Heart right ventricle (tissue), 16 donors: ENCODE measurements around the gene COL26A1. TPM values are rescaled to one million over a fixed set of nuclear protein-coding genes. Genes with fewer than 3 reads are reported as not detected.

Source experiments
- ATAC-seq, 8 donors: fragments of 200-7000 bp; cut with Tn5 transposase; one replicate each; pipeline ENCODE4 v1.9.1; 2020; ENCODE audit warnings: mild to moderate bottlenecking in 8 of 8, moderate library complexity in 8 of 8, moderate number of reproducible peaks in 1 of 8
- DNase-seq, 2 donors: peaks; one replicate each; pipeline ENCODE4 v3.0.0-alpha.2; 2020
- H3K27ac ChIP-seq, 10 donors: fragments of 200-600 bp; sonication (generic) in 2 of 10; one replicate each; pipeline versions ENCODE4 v1.5.0 to v1.8.0; 2020 to 2022; ENCODE audit warnings: mild to moderate bottlenecking in 3 of 10
- H3K27me3 ChIP-seq, 7 donors: fragments of 200-600 bp; one replicate each; pipeline ENCODE4 v1.8.0; 2021 to 2022; ENCODE audit warnings: mild to moderate bottlenecking in 2 of 7
- H3K36me3 ChIP-seq, 9 donors: fragments of 200-600 bp; sonication (generic) in 1 of 9; one replicate each; pipeline versions ENCODE4 v1.5.0 to v1.8.0; 2020 to 2022; ENCODE audit warnings: mild to moderate bottlenecking in 2 of 9
- H3K4me1 ChIP-seq, 9 donors: fragments of 200-600 bp; sonication (generic) in 1 of 9; one replicate each; pipeline versions ENCODE4 v1.5.0 to v1.8.0; 2020 to 2022; ENCODE audit warnings: mild to moderate bottlenecking in 4 of 9
- H3K4me3 ChIP-seq, 10 donors: fragments of 200-600 bp; sonication (generic) in 2 of 10; one replicate each; pipeline versions ENCODE4 v1.5.0 to v1.8.0; 2020 to 2022; ENCODE audit warnings: mild to moderate bottlenecking in 7 of 10, moderate library complexity in 2 of 10
- H3K9me3 ChIP-seq, 11 donors: fragments of 200-600 bp in 10 of 11; sonication (generic) in 2 of 11; one replicate each; pipeline versions ENCODE4 v1.5.0 to v1.8.0; 2013 to 2022; ENCODE audit warnings: mild to moderate bottlenecking in 2 of 11, control low read depth in 1 of 11, moderate library complexity in 1 of 11
- WGBS, 2 donors: extraction: QIAGEN DNeasy Blood & Tissue Kit; methylation state at CpG; one replicate each; pipeline ENCODE4 v1.1.7; 2013; ENCODE audit warnings: inconsistent platforms in 1 of 2; 5-methylcytosine and 5-hydroxymethylcytosine counted together
- intact Hi-C, 10 donors: fragments of 100-400 bp; cut with DNase I; formaldehyde crosslinking; loops; one replicate each; pipeline versions ENCODE4 v1.11.1 to v1.14.2; 2022
- polyA plus RNA-seq, 2 donors: library from polyadenylated mRNA; stranded (reverse); fragments of 200-250 nt; gene quantifications; one replicate each; pipeline ENCODE4 v1.2.3, GENCODE V29; 2013
- total RNA-seq, 10 donors: library from RNA; stranded (reverse); fragmentation: NEBNext Ultra II Directional in 3 of 10; extraction: Animal tissue kit (Norgen Biotek cat#: 25700) in 3 of 10; gene quantifications; one replicate each; pipeline versions ENCODE4 v1.2.1 to v1.2.4, GENCODE V29; 2021 to 2023
- TF ChIP-seq, protein P1 (sequence below), 9 donors: fragments of 200-600 bp; sonication (generic) in 2 of 9; IDR thresholded peaks; one replicate each; pipeline versions ENCODE4 v1.5.0 to v1.8.0; 2021 to 2022; ENCODE audit warnings: antibody characterized with exemption in 9 of 9, mild to moderate bottlenecking in 5 of 9, moderate library complexity in 1 of 9
- donor health status: Arrhythmogenic right ventricular cardiomyopathy.
- donor health status: ischemic (EF 13 %, LVEDD 7.1; RV severe dilation, severe dysfunction).
- donor health status: healthy with polysubstance abuse.
- donor health status: DM: no; HTN: yes; CAD: no.
- donor health status: DM: no; HTN: no; CAD: no.
- donor health status: ischemic (EF 25% LVEDD 6.9; RV normal size, moderate dysfunction).
- donor health status: ischemic (EF 25% LVEDD 5.7; RV mildly dilated, moderate dysfunction).
- donor health status: healthy.
- donor health status: DM: yes; HTN: yes; CAD: no.
- donor health status: Ischemic cardiomyopathy.
- donor health status: ischemic (EF 35%, LVEDD 5.7; RV mildly dilated, moderate dysfunction).
- donor health status: nonischemic (EF 11% LVEDD 7.7; RV severe dilation, severe dysfunction).
- donor health status: DM: yes; HTN: yes; CAD: no.
- donor health status: PGD.
- donor health status: ischemic (EF 29% LVEDD 5.4; RV normal size, mild dysfunction).
- donor health status: nonischemic (EF 23%, LVEDD 6.1; RV moderate dilation, normal function).

COL26A1 gene
- total and polyA plus RNA-seq, 12 donors, result 0.07 to 0.50 TPM; not detected in 10

GRCh38 chr7:101554584-101555268 lies 192.1 kb downstream of the COL26A1 start:
- TF ChIP-seq, protein P1, sequence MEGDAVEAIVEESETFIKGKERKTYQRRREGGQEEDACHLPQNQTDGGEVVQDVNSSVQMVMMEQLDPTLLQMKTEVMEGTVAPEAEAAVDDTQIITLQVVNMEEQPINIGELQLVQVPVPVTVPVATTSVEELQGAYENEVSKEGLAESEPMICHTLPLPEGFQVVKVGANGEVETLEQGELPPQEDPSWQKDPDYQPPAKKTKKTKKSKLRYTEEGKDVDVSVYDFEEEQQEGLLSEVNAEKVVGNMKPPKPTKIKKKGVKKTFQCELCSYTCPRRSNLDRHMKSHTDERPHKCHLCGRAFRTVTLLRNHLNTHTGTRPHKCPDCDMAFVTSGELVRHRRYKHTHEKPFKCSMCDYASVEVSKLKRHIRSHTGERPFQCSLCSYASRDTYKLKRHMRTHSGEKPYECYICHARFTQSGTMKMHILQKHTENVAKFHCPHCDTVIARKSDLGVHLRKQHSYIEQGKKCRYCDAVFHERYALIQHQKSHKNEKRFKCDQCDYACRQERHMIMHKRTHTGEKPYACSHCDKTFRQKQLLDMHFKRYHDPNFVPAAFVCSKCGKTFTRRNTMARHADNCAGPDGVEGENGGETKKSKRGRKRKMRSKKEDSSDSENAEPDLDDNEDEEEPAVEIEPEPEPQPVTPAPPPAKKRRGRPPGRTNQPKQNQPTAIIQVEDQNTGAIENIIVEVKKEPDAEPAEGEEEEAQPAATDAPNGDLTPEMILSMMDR (IDR thresholded peaks at IDR 0.05), result no peak
- H3K36me3 ChIP-seq, result no peaks in the 10 kb centered on the region
- no peaks in the 10 kb centered on the region for H3K9me3 ChIP-seq
- no peak for ATAC-seq
- H3K27me3 ChIP-seq, result peaks cover 0 to 13% (median 0%) of the 10 kb centered on the region in 7 donors
- intact Hi-C loops, result loop anchor here in 2 of 10 donors (5.0 kb wide), 2 partner anchors 233 to 713 kb away; no protein-coding TSS in a partner anchor
- WGBS, 2 donors, result 81 to 88% methylated on average over 6 of the region's 6 CpGs
- no peak overlapping the region for H3K4me3 ChIP-seq
- H3K4me1 ChIP-seq, result no peaks in the 10 kb centered on the region
- H3K27ac ChIP-seq, result no peak overlapping the region
- DNase-seq, result no peak

- Histone ChIP-seq H3K4me3 (no peak overlapping the region), H3K27me3 (peaks cover 0 to 8% (median 0%) of the 10 kb centered on the region in 7 donors), H3K9me3 (no peaks in the 10 kb centered on the region), H3K27ac (no peak overlapping the region), H3K4me1 (no peaks in the 10 kb centered on the region), H3K36me3 (no peaks in the 10 kb centered on the region)
- ATAC-seq (no peak), DNase-seq (no peak)
- TF ChIP-seq, protein P1 (IDR thresholded peaks at IDR 0.05), result no peak
- WGBS, 2 donors, result 88% methylated on average over 12 of the region's 12 CpGs
- intact Hi-C loops, result loop anchor here in 1 of 10 donors (5.0 kb wide), 1 partner anchor 232 kb away; no protein-coding TSS in a partner anchor
Observed at GRCh38 chr7:101555269-101555920, 192.7 kb downstream of the COL26A1 start.

DNA sequence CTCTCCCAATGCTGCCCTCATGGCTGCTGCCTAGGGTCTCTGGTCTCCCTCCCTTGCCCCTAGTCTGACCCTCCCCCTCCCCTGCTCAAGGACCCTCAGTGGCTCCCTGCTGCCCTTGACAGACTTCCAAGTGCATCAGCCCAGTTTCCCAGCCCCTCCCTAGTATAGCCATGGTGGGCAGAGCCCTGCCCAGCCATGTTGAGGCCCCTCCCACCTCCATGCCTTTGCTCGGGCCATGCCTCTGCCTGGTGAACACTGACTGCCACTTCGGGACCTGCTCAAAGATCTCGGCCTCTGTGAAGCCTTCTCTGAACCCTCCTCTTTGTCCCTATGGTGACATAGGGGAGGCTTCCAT lies 193.2 kb downstream of the COL26A1 start:
- DNase-seq (no peak), ATAC-seq (no peak)
- Histone ChIP-seq H3K4me1 (no peaks in the 10 kb centered on the region), H3K4me3 (no peak overlapping the region), H3K27ac (no peak overlapping the region), H3K27me3 (peaks cover 0 to 8% (median 0%) of the 10 kb centered on the region in 7 donors), H3K9me3 (no peaks in the 10 kb centered on the region), H3K36me3 (no peaks in the 10 kb centered on the region)
- TF ChIP-seq, protein P1 (IDR thresholded peaks at IDR 0.05), result no peak
- intact Hi-C loops, result loop anchor here in 1 of 10 donors (5.0 kb wide), 1 partner anchor 231 kb away; no protein-coding TSS in a partner anchor
- 72 to 80% methylated on average over 3 of the region's 3 CpGs for WGBS, 2 donors

DNA sequence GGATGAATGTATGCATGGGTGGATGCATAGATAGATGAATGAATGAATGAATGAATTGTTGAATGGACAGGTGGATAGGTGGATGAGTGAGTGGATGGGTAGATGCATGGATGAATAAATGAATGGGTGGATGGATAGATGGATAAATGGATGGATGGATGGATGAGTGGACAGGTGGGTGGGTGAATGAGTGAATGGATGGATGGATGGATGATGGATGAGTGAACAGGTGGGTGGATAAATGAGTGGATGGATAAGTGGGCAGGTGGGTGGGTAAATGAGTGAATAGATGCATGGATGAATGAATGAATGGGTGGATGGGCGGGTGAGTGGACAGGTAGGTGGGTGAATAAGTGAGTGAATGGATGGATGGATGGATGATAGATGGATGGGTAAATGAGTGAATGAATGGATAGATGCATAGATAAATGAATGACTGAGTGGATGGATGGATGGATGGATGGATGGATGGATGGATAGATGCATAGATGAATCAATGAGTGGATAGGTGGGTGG lies 193.8 kb downstream of the COL26A1 start:
- no peaks in the 10 kb centered on the region for H3K9me3 ChIP-seq
- TF ChIP-seq, protein P1 (IDR thresholded peaks at IDR 0.05), result no peak
- no peaks in the 10 kb centered on the region for H3K4me1 ChIP-seq
- H3K36me3 ChIP-seq, result no peaks in the 10 kb centered on the region
- no peak overlapping the region for H3K4me3 ChIP-seq
- peaks cover 0 to 11% (median 0%) of the 10 kb centered on the region in 7 donors for H3K27me3 ChIP-seq
- 78 to 91% methylated on average over 1 of the region's 1 CpG for WGBS, 2 donors
- intact Hi-C loops, result loop anchor here in 1 of 10 donors (5.0 kb wide), 1 partner anchor 231 kb away; no protein-coding TSS in a partner anchor
- no peak overlapping the region for H3K27ac ChIP-seq
- no peak for DNase-seq
- ATAC-seq, result no peak
